ENCODE data around the gene RPH3AL.

DNA sequence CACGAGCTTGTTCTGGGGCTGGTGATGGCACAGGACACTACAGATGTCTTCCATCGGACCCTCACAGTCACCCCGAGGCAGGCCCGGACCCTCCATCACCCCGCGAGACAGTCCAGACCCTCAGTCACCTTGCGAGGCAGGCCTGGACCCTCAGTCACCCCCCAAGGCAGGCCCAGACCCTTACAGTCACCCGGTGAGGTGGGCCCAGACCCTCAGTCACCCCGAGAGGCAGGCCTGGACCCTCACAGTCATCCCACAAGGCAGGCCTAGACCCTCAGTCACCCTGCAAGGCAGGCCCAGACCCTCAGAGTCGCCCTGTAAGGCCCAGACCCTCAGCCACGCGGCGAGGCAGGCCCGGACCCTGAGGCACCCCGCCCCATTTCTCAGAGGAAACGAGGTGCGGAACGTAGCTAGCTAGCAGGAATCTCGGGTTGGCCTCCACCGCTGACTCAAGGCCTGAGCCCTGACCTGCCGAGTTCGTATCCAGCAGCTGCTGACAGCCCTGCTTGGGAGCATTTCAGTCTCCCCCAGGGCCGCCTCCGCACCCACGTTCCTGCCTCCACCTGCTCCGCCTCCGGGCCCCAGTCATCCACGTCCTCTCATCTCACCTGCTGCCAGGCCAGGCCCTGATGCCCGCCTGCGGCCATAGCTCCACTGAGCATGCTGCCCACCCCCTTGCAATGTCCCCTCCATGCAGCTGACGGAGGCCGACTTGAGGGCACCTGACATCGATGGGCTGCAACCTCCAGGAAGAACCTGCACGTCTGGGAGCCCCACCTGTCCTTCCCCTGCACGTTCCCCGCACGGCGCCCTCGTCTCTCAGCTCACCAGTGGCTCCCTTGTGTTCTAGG is 28.7 kb downstream of the RPH3AL start:
- TF ChIP-seq, protein P1, sequence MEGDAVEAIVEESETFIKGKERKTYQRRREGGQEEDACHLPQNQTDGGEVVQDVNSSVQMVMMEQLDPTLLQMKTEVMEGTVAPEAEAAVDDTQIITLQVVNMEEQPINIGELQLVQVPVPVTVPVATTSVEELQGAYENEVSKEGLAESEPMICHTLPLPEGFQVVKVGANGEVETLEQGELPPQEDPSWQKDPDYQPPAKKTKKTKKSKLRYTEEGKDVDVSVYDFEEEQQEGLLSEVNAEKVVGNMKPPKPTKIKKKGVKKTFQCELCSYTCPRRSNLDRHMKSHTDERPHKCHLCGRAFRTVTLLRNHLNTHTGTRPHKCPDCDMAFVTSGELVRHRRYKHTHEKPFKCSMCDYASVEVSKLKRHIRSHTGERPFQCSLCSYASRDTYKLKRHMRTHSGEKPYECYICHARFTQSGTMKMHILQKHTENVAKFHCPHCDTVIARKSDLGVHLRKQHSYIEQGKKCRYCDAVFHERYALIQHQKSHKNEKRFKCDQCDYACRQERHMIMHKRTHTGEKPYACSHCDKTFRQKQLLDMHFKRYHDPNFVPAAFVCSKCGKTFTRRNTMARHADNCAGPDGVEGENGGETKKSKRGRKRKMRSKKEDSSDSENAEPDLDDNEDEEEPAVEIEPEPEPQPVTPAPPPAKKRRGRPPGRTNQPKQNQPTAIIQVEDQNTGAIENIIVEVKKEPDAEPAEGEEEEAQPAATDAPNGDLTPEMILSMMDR (IDR thresholded peaks at IDR 0.05): no peak
- no peak for TF ChIP-seq POLR2A (IDR thresholded peaks at IDR 0.05)

Measured in Peyer's patch (tissue), 4 donors.